SK-N-MC (cell line): Measurements from ENCODE around the gene SERHL2.
"Not testable (repeated sequence)": the region's sequence is repeated elsewhere in the genome, so short reads cannot be mapped to it uniquely, and the experiment has no call there.

Source experiments
- DNase-seq: peaks from one replicate; pipeline ENCODE4 v3.0.0-alpha.2; 2011; ENCODE audit warnings: low read depth, low spot score
- H3K27ac ChIP-seq: fragments of 200-600 bp; sonication (generic); 2 replicates; pipeline ENCODE4 v1.5.1; 2016; ENCODE audit warnings: mixed run types
- H3K36me3 ChIP-seq: fragments of 200-600 bp; sonication (generic); 2 replicates; pipeline ENCODE4 v1.6.1; 2017; ENCODE audit warnings: antibody characterized with exemption, low read length, mixed read lengths; ENCODE audit not compliant: insufficient read depth
- H3K4me3 ChIP-seq: fragments of 200-600 bp; sonication (generic); 2 replicates; pipeline ENCODE4 v1.5.1; 2016
- H3K9ac ChIP-seq: fragments of 200-600 bp; sonication (generic); 2 replicates; pipeline ENCODE4 v1.8.0; 2017; ENCODE audit warnings: mixed run types, mixed read lengths; ENCODE audit not compliant: insufficient read length
- H3K9me3 ChIP-seq: fragments of 200-600 bp; sonication (generic); 2 replicates; pipeline ENCODE4 v1.6.1; 2017; ENCODE audit warnings: low read depth, mild to moderate bottlenecking, antibody characterized with exemption, low read length, moderate library complexity, mixed read lengths
- EZH2 ChIP-seq: fragments of 200-600 bp; sonication (generic); IDR thresholded peaks from one replicate; pipeline ENCODE4 v1.6.1; 2017; ENCODE audit warnings: antibody characterized with exemption
- FOXP2 ChIP-seq: optimal IDR thresholded peaks from 2 replicates; pipeline ENCODE3; 2011; ENCODE audit warnings: mild to moderate bottlenecking, moderate library complexity; ENCODE audit not compliant: insufficient read depth; ENCODE audit errors: extremely low read length, control extremely low read depth
- POLR2AphosphoS5 ChIP-seq: IDR thresholded peaks from 2 replicates; pipeline ENCODE4 v1.6.1; 2012; ENCODE audit warnings: mild to moderate bottlenecking, low read depth, low read length, borderline replicate concordance

The SERHL2 gene

DNA sequence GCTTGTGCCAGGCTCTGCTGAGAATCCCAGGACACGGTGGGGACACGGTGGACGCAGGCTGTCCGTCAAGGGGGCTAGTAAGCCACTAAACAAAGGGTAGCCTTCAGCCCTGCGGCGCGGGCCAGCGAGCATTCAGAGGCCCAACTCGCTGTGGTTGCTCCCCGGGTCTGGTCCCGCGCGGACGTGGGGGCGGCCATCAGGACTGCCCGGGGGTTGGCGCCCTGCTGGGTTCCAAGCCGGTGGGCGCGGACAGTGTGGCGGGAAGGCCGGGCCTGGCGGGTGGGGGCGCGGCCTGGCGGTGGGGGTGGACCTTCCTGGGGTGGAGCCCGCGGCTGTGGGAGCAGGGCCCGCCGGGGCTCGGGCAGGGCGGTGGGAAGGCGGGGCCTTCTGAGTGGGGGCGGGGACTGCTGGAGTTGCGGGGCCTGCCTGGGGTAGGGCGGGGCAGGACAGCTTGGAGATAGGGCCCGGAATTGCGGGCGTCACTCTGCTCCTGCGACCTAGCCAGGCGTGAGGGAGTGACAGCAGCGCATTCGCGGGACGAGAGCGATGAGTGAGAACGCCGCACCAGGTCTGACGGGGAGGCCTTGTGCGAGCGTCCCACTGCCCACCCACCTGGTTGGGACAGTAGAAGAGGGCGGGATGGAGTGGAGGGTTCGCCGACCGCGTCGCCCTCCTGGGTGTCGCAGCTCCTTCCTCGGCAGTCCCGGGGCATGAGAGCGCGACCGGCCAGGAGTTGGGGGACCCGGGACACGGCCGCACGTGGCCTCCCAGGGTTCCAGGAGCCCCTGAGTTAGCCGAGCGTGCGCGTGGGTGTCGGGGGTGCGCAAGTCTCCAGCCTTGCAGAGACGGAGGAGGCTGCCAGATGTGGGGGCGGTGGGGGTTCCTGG, at the start of gene SERHL2:
Gene SERHL2, plus strand, starts transcription at position 482 of the 887 bp plus-strand sequence. Its CDS starts 65 bp downstream, at position 547.
- no peaks in the 10 kb centered on the region for H3K9me3 ChIP-seq
- H3K27ac ChIP-seq, result no peak within 1 kb of the TSS
- H3K36me3 ChIP-seq, result no peaks in the 10 kb centered on the region
- TF ChIP-seq POLR2AphosphoS5 (peak; percentile 50), FOXP2 (no peak), EZH2 (no peak)
- no peak for DNase-seq
- H3K9ac ChIP-seq, result peak within 1 kb of the TSS; percentile 15
- H3K4me3 ChIP-seq, result peak within 1 kb of the TSS; percentile 78

GRCh38 chr22:42508327-42508974, 45.3 kb upstream of the SERHL2 start:
- H3K27ac ChIP-seq, H3K4me3 ChIP-seq, H3K36me3 ChIP-seq, H3K9ac ChIP-seq, DNase-seq, H3K9me3 ChIP-seq: not testable (repeated sequence)

DNA sequence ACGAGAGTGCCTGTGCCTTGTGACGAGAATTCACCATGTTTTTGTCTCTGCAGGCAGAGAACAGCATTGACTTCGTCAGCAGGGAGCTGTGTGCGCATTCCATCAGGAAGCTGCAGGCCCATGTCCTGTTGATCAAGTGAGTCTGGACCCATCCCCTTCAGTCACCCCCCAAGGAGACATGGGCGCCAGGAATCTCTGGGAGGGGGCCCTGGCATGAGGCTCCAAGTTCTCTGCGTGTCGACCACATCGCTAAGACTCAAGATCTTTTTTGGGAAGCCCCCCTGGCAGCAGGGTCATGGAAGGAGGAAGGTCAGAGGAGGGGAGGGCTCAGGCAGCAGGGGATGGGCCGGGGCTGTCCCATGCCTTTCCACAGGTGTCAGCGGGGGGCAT, 44.8 kb upstream of the SERHL2 start:
- not testable (repeated sequence) for H3K4me3 ChIP-seq, DNase-seq, H3K9me3 ChIP-seq, H3K27ac ChIP-seq, H3K36me3 ChIP-seq, H3K9ac ChIP-seq

GRCh38 chr22:42509548-42509947, 44.2 kb upstream of the SERHL2 start:
- TF ChIP-seq FOXP2, result no peak
- no peak for TF ChIP-seq EZH2
- no peak for TF ChIP-seq POLR2AphosphoS5
- DNase-seq, result no peak
- Histone ChIP-seq H3K36me3 (no peaks in the 10 kb centered on the region; the same call in 1 of the 2 replicates), H3K9ac (no peak overlapping the region), H3K27ac (no peak overlapping the region), H3K4me3 (no peak overlapping the region), H3K9me3 (no peaks in the 10 kb centered on the region)

GRCh38 chr22:42511401-42511891, 42.3 kb upstream of the SERHL2 start:
- Histone ChIP-seq H3K9me3 (no peaks in the 10 kb centered on the region), H3K4me3 (no peak overlapping the region), H3K9ac (no peak overlapping the region), H3K27ac (no peak overlapping the region), H3K36me3 (peaks cover 13% of the 10 kb centered on the region; the same call in 1 of the 2 replicates)
- DNase-seq, result no peak
- TF ChIP-seq FOXP2, result no peak
- no peak for TF ChIP-seq POLR2AphosphoS5
- TF ChIP-seq EZH2, result no peak

- H3K4me3 ChIP-seq, H3K27ac ChIP-seq, DNase-seq, H3K9me3 ChIP-seq, H3K9ac ChIP-seq: not testable (repeated sequence)
- peaks cover 19% of the 10 kb centered on the region; the same call in 1 of the 2 replicates for H3K36me3 ChIP-seq
Measured at GRCh38 chr22:42512273-42512990, 41.3 kb upstream of the SERHL2 start.

DNA sequence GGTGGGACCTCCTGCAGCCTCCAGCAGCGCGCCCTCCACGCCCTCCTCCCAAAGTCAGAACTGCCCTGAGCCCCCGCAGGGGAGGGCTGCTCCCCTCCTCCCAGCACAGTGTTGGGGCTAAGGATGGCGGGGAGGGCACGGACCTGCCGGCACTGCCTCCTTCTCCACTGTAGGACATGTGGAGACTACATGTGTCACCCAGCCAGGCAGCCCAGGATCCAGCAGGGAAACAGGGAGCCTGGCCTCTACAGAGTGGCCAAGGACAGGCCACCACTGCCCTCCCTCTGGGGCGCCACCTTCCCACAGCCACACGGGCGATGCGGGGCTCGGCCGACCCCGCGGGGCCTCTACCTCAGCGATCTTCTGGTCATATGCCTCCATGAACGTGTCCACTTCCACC, 39.4 kb upstream of the SERHL2 start:
- DNase-seq, H3K27ac ChIP-seq, H3K4me3 ChIP-seq, H3K9ac ChIP-seq, H3K9me3 ChIP-seq: not testable (repeated sequence)
- peaks cover 25% of the 10 kb centered on the region; the same call in 1 of the 2 replicates for H3K36me3 ChIP-seq

DNA sequence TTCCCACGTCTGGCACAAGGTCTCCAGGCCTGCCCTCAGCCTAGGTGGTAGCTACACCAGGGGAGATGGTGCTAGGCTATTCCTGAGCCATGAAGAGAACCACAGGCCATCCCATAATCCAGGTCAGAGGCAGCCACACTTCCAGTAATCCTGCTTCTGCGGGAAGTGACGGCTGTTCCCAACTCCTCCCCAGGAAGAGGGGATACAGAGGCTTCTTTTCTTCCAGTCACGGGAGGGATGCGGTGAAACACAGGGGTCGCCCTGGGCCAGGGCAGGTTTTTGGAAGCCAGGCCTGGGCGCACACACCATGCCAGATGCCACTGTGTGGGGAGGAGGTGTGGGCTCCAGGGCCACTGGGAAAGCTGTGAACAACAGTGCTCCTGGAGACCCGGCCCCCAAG, 38.5 kb upstream of the SERHL2 start:
- H3K4me3 ChIP-seq, DNase-seq, H3K9me3 ChIP-seq, H3K9ac ChIP-seq, H3K27ac ChIP-seq: not testable (repeated sequence)
- H3K36me3 ChIP-seq, result peaks cover 25% of the 10 kb centered on the region; the same call in 1 of the 2 replicates

GRCh38 chr22:42515896-42516295, 37.9 kb upstream of the SERHL2 start:
- no peak for DNase-seq
- H3K9ac ChIP-seq, result no peak overlapping the region
- H3K27ac ChIP-seq, result no peak overlapping the region
- H3K4me3 ChIP-seq, result no peak overlapping the region
- H3K9me3 ChIP-seq, result no peaks in the 10 kb centered on the region
- H3K36me3 ChIP-seq, result peaks cover 25% of the 10 kb centered on the region; the same call in 1 of the 2 replicates
- no peak for TF ChIP-seq EZH2
- no peak for TF ChIP-seq POLR2AphosphoS5
- no peak for TF ChIP-seq FOXP2

GRCh38 chr22:42517103-42517502, 36.7 kb upstream of the SERHL2 start:
- not testable (repeated sequence) for H3K9me3 ChIP-seq, DNase-seq, H3K9ac ChIP-seq, H3K4me3 ChIP-seq, H3K27ac ChIP-seq
- H3K36me3 ChIP-seq, result peaks cover 25% of the 10 kb centered on the region; the same call in 1 of the 2 replicates

- not testable (repeated sequence) for DNase-seq, H3K9me3 ChIP-seq, H3K27ac ChIP-seq
- H3K4me3 ChIP-seq, result peak overlapping the region; percentile 80
- H3K9ac ChIP-seq, result peak overlapping the region; percentile 87
- H3K36me3 ChIP-seq, result peaks cover 25% of the 10 kb centered on the region; the same call in 1 of the 2 replicates
Measured at GRCh38 chr22:42518638-42519524, 34.9 kb upstream of the SERHL2 start.
